ENCODE measurements around the gene SPRYD3.

The SPRYD3 gene

GRCh38 chr12:53079226-53080117 lies at the start of gene SPRYD3:
SPRYD3 (minus strand) TSS chr12:53079390; CDS start chr12:53079333, 57 bp downstream.
- H3K27me3 ChIP-seq (ENCODE audit: control insufficient read depth, insufficient read depth, low read length) = no peaks in the 10 kb centered on the region
- peaks cover 8% of the 10 kb centered on the region for H3K4me1 ChIP-seq (ENCODE audit: control insufficient read depth, insufficient read depth, low read length)
- H3K9ac ChIP-seq (ENCODE audit: low read length) = peak within 1 kb of the TSS; percentile 78
- H3K36me3 ChIP-seq (ENCODE audit: control insufficient read depth, insufficient read depth, low read length) = peaks cover 15% of the 10 kb centered on the region
- peak within 1 kb of the TSS; percentile 86 for H3K27ac ChIP-seq (ENCODE audit: low read depth, low read length)
- H3K4me3 ChIP-seq (ENCODE audit: low read length) = peak within 1 kb of the TSS; percentile 91

DNA sequence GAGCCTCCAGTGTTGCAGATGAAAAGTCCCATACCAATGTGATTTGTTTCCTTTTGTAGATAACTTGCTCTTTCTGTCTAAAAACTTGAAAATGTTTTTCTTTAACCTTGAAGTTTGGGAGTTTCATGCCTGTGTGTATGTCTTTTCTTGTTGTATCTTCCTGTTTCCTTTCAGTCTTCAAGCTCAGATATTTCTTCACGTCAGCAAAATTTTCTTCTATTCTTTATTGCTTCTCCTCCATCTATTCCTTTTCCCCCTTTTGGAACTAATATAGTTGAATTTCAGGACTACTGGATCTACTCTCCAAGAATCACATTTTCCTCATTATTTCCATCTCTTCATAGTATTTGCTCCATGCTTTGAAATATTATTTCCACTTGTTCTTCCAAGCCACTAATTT lies 48.0 kb upstream of the SPRYD3 start:
- no peak overlapping the region for H3K9ac ChIP-seq (ENCODE audit: low read length)
- no peak overlapping the region for H3K27ac ChIP-seq (ENCODE audit: low read depth, low read length)
- H3K27me3 ChIP-seq (ENCODE audit: control insufficient read depth, insufficient read depth, low read length) = no peaks in the 10 kb centered on the region
- no peak overlapping the region for H3K4me3 ChIP-seq (ENCODE audit: low read length)
- H3K36me3 ChIP-seq (ENCODE audit: control insufficient read depth, insufficient read depth, low read length) = no peaks in the 10 kb centered on the region
- no peaks in the 10 kb centered on the region for H3K4me1 ChIP-seq (ENCODE audit: control insufficient read depth, insufficient read depth, low read length)

- Histone ChIP-seq H3K27ac (ENCODE audit: low read depth, low read length) (no peak overlapping the region), H3K9ac (ENCODE audit: low read length) (no peak overlapping the region), H3K4me3 (ENCODE audit: low read length) (no peak overlapping the region), H3K27me3 (ENCODE audit: control insufficient read depth, insufficient read depth, low read length) (no peaks in the 10 kb centered on the region), H3K36me3 (ENCODE audit: control insufficient read depth, insufficient read depth, low read length) (no peaks in the 10 kb centered on the region), H3K4me1 (ENCODE audit: control insufficient read depth, insufficient read depth, low read length) (no peaks in the 10 kb centered on the region)
Measured at GRCh38 chr12:53124352-53124723, 45.1 kb upstream of the SPRYD3 start.

DNA sequence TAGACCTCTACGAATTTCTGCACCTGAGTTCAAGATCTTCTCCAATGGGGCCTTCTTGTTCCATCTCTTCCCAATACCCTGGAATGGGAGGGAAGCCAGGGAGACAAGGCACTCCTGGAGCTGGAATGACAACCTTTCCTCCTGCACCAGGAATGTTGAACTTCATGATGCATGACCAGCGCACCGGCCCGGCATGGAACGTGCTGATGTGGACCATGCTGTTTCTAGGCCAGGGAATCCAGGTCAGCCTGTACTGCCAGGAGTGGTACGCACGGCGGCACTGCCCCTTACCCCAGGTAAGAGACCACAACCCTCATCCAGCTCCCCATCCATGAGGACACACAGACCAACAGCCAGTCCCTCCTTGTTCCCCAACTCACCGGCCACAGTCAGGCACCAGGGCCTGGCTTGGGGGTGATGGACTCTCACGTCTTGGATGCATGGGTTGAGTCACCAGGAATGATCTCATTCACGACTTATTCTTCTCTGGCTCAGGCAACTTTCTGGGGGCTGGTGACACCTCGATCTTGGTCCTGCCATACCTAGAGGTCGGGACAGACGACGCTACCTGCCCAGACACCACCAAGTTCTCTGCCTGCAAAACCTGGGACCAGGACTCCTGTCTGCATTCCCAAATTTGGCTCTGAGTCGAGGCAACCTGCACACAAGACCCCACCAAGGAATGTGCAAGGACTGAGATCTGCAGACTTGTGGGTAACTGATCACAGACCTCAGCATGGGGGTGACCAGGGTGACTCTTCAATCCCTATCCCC lies 44.6 kb upstream of the SPRYD3 start:
- H3K27ac ChIP-seq (ENCODE audit: low read depth, low read length) = no peak overlapping the region
- H3K4me1 ChIP-seq (ENCODE audit: control insufficient read depth, insufficient read depth, low read length) = no peaks in the 10 kb centered on the region
- no peaks in the 10 kb centered on the region for H3K36me3 ChIP-seq (ENCODE audit: control insufficient read depth, insufficient read depth, low read length)
- no peaks in the 10 kb centered on the region for H3K27me3 ChIP-seq (ENCODE audit: control insufficient read depth, insufficient read depth, low read length)
- H3K4me3 ChIP-seq (ENCODE audit: low read length) = no peak overlapping the region
- no peak overlapping the region for H3K9ac ChIP-seq (ENCODE audit: low read length)

GRCh38 chr12:53122961-53123468 lies 43.8 kb upstream of the SPRYD3 start:
- Histone ChIP-seq H3K4me1 (ENCODE audit: control insufficient read depth, insufficient read depth, low read length) (no peaks in the 10 kb centered on the region), H3K9ac (ENCODE audit: low read length) (no peak overlapping the region), H3K36me3 (ENCODE audit: control insufficient read depth, insufficient read depth, low read length) (no peaks in the 10 kb centered on the region), H3K27me3 (ENCODE audit: control insufficient read depth, insufficient read depth, low read length) (no peaks in the 10 kb centered on the region), H3K4me3 (ENCODE audit: low read length) (no peak overlapping the region), H3K27ac (ENCODE audit: low read depth, low read length) (no peak overlapping the region)

DNA sequence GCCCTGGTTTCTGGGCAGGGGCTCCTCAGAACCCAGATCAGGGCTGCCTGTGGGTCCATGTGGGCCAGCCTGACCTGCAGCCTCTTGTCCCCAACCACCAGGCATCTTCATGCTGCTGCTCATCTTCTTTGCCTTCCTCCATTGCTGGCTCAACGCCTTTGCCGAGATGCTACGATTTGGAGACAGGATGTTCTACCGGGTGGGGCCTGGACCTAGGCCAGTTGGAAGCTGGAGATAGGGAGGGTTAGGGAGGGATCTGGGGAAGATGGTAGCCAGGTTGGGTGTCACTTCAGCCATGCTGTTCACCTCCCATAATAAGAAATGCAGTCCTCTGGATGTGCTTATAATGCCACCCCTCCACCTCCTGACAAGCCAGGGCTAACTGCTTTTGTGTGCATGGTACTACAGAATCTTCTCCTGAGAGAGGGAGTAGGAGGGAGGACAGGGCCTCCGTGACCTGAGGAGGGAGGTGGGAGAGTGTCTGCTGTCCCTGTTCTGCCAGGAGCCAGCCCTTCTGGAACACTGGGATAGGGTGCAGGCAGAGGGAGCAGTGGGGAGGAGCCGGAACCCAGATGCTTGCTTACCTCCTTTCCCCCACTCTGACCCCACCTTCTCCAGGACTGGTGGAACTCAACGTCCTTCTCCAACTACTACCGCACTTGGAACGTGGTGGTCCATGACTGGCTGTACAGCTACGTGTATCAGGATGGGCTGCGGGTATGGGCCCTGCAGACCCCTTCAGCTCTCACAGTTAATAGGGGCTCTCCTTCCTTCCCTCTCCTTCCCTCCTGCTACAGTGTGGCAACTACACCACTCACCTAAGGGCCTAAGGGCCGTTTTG lies 41.7 kb upstream of the SPRYD3 start:
- no peak overlapping the region for H3K4me3 ChIP-seq (ENCODE audit: low read length)
- H3K9ac ChIP-seq (ENCODE audit: low read length) = no peak overlapping the region
- no peaks in the 10 kb centered on the region for H3K27me3 ChIP-seq (ENCODE audit: control insufficient read depth, insufficient read depth, low read length)
- no peaks in the 10 kb centered on the region for H3K4me1 ChIP-seq (ENCODE audit: control insufficient read depth, insufficient read depth, low read length)
- no peaks in the 10 kb centered on the region for H3K36me3 ChIP-seq (ENCODE audit: control insufficient read depth, insufficient read depth, low read length)
- H3K27ac ChIP-seq (ENCODE audit: low read depth, low read length) = no peak overlapping the region

DNA sequence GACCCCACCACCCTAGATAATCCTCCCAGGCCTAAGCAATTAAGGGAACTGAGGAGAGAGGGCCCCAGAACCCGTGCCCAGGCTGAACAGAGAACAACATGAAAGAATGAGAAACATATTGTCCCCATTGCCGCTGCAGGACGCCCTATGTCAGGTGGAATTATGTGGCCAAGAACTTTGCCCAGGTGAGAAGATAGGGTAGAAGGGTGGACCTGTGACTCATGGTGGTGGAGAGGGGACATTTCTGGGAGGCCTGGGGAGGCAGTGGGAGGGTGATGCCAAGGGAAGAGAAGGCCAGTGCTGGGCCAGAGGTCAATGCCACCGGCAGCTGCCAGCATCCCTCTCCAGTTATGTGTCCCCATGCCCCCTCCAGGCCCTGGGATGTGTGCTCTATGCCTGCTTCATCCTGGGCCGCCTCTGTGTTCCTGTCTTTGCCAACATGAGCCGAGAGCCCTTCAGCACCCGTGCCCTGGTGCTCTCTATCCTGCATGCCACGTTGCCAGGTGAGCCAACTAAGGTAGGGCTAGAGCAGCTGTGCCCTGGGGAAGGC lies 39.6 kb upstream of the SPRYD3 start:
- no peaks in the 10 kb centered on the region for H3K36me3 ChIP-seq (ENCODE audit: control insufficient read depth, insufficient read depth, low read length)
- no peak overlapping the region for H3K4me3 ChIP-seq (ENCODE audit: low read length)
- H3K9ac ChIP-seq (ENCODE audit: low read length) = no peak overlapping the region
- H3K27ac ChIP-seq (ENCODE audit: low read depth, low read length) = no peak overlapping the region
- H3K4me1 ChIP-seq (ENCODE audit: control insufficient read depth, insufficient read depth, low read length) = no peaks in the 10 kb centered on the region
- H3K27me3 ChIP-seq (ENCODE audit: control insufficient read depth, insufficient read depth, low read length) = no peaks in the 10 kb centered on the region

GRCh38 chr12:53115891-53116648 lies 36.9 kb upstream of the SPRYD3 start:
- Histone ChIP-seq H3K4me1 (ENCODE audit: control insufficient read depth, insufficient read depth, low read length) (no peaks in the 10 kb centered on the region), H3K27me3 (ENCODE audit: control insufficient read depth, insufficient read depth, low read length) (no peaks in the 10 kb centered on the region), H3K27ac (ENCODE audit: low read depth, low read length) (no peak overlapping the region), H3K9ac (ENCODE audit: low read length) (no peak overlapping the region), H3K4me3 (ENCODE audit: low read length) (no peak overlapping the region), H3K36me3 (ENCODE audit: control insufficient read depth, insufficient read depth, low read length) (no peaks in the 10 kb centered on the region)

DNA sequence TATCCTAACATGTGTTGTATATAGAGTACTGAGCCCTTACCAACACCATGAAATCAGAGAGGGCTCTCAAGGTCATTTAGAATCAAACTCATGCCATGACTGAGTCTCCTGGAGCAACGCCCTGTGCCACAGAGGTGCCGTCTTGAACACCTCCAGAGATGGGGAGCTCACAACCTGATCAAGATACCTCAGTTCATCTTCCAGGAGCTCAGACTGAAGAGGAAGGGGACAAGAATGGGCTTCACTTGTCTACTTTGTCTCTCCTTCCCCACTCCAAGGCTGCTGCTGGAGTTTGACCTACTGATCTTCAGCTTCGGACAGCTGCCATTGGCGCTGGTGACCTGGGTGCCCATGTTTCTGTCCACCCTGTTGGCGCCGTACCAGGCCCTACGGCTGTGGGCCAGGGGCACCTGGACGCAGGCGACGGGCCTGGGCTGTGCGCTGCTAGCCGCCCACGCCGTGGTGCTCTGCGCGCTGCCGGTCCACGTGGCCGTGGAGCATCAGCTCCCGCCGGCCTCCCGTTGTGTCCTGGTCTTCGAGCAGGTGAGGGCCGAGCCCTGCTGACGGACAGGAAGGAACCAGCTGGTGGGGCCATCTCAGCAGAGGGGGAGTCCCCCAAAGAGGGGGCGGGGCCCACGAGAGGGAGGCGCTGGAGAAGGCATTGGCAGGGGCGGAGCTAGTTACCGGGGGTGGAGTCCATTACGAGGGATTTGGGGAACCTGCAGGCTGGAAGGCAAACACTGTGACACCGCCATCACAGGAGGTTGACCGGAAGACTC lies 36.1 kb upstream of the SPRYD3 start:
- no peak overlapping the region for H3K9ac ChIP-seq (ENCODE audit: low read length)
- H3K27me3 ChIP-seq (ENCODE audit: control insufficient read depth, insufficient read depth, low read length) = no peaks in the 10 kb centered on the region
- H3K36me3 ChIP-seq (ENCODE audit: control insufficient read depth, insufficient read depth, low read length) = no peaks in the 10 kb centered on the region
- no peak overlapping the region for H3K27ac ChIP-seq (ENCODE audit: low read depth, low read length)
- H3K4me1 ChIP-seq (ENCODE audit: control insufficient read depth, insufficient read depth, low read length) = no peaks in the 10 kb centered on the region
- H3K4me3 ChIP-seq (ENCODE audit: low read length) = no peak overlapping the region

- Histone ChIP-seq H3K27ac (ENCODE audit: low read depth, low read length) (no peak overlapping the region), H3K27me3 (ENCODE audit: control insufficient read depth, insufficient read depth, low read length) (no peaks in the 10 kb centered on the region), H3K4me1 (ENCODE audit: control insufficient read depth, insufficient read depth, low read length) (no peaks in the 10 kb centered on the region), H3K4me3 (ENCODE audit: low read length) (no peak overlapping the region), H3K36me3 (ENCODE audit: control insufficient read depth, insufficient read depth, low read length) (no peaks in the 10 kb centered on the region), H3K9ac (ENCODE audit: low read length) (no peak overlapping the region)
Measured at GRCh38 chr12:53113951-53114350, 34.8 kb upstream of the SPRYD3 start.

All from rectal smooth muscle tissue (tissue), 1 donor.